HEK293T (cell line): ENCODE measurements around the gene ZGPAT.

Source experiments
- BHLHE40 ChIP-seq: fragments of 450-650 bp; IDR thresholded peaks from 2 replicates; pipeline ENCODE4 v1.6.1; 2016; ENCODE audit warnings: mild to moderate bottlenecking, moderate library complexity, borderline replicate concordance
- ELF4 ChIP-seq: fragments of 450-650 bp; IDR thresholded peaks from 2 replicates; pipeline ENCODE4 v1.6.1; 2017; ENCODE audit warnings: antibody characterized with exemption
- FOXA1 ChIP-seq: fragments of 450-650 bp; IDR thresholded peaks from 2 replicates; pipeline ENCODE4 v1.6.1; 2016; ENCODE audit warnings: mild to moderate bottlenecking
- FOXM1 ChIP-seq: fragments of 450-650 bp; IDR thresholded peaks from 2 replicates; pipeline ENCODE4 v1.6.1; 2017; ENCODE audit warnings: mild to moderate bottlenecking, borderline replicate concordance
- HDGF ChIP-seq: fragments of 450-650 bp; IDR thresholded peaks from 2 replicates; pipeline ENCODE4 v1.6.1; 2017; ENCODE audit warnings: antibody characterized with exemption, borderline replicate concordance
- L3MBTL2 ChIP-seq: fragments of 450-650 bp; conservative IDR thresholded peaks from 2 replicates; pipeline ENCODE4 v1.6.1; 2016; ENCODE audit warnings: mild to moderate bottlenecking
- NFRKB ChIP-seq: fragments of 450-650 bp; IDR thresholded peaks from 2 replicates; pipeline ENCODE4 v1.6.1; 2016; ENCODE audit warnings: mild to moderate bottlenecking, moderate library complexity
- SP1 ChIP-seq: fragments of 450-650 bp; IDR thresholded peaks from 2 replicates; pipeline ENCODE4 v1.6.1; 2017
- TARDBP ChIP-seq: fragments of 450-650 bp; IDR thresholded peaks from 2 replicates; pipeline ENCODE4 v1.6.1; 2016

DNA sequence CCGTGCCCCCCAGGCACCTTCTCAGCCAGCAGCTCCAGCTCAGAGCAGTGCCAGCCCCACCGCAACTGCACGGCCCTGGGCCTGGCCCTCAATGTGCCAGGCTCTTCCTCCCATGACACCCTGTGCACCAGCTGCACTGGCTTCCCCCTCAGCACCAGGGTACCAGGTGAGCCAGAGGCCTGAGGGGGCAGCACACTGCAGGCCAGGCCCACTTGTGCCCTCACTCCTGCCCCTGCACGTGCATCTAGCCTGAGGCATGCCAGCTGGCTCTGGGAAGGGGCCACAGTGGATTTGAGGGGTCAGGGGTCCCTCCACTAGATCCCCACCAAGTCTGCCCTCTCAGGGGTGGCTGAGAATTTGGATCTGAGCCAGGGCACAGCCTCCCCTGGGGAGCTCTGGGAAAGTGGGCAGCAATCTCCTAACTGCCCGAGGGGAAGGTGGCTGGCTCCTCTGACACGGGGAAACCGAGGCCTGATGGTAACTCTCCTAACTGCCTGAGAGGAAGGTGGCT is 10.4 kb upstream of the ZGPAT start:
- TF ChIP-seq FOXA1 (no peak), TARDBP (no peak), NFRKB (no peak), BHLHE40 (no peak), SP1 (no peak), FOXM1 (no peak), L3MBTL2 (no peak), HDGF (no peak), ELF4 (no peak)
